HTR-8/SVneo (cell line): ENCODE data around the gene MS4A10.
"Not testable (repeated sequence)": the region's sequence is repeated elsewhere in the genome, so short reads cannot be mapped to it uniquely, and the experiment has no call there.

Experiments used
- DNase-seq: peaks from one replicate; pipeline ENCODE4 v3.0.0; 2011; ENCODE audit warnings: low spot score, mixed read lengths; ENCODE audit not compliant: insufficient read length
- FAIRE-seq: peaks from 2 replicates; lab custom pipeline; 2011; peaks lifted over from hg19 to GRCh38; lab: Jason Lieb, UNC

MS4A10 gene

DNA sequence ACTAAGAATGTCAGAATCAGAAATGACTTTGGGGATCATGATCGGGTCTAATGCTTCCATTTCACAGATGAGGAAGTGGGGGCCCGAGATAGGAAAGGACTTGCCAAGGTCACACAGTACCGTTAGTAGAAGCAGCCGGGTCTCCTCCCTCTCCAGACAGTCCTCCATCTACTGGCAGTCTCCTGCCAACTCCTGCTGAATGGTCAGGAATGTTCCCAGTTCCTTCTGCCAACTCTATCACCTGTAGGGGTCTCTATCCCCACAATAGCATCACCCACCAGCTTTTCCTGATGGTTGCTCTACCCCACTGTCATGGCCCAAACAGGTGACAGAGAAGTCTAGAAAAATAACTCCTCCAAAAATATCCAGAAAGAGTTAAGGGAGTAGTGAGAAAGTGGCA is 32.9 kb downstream of the MS4A10 start:
- no peak for FAIRE-seq
- no peak for DNase-seq

DNA sequence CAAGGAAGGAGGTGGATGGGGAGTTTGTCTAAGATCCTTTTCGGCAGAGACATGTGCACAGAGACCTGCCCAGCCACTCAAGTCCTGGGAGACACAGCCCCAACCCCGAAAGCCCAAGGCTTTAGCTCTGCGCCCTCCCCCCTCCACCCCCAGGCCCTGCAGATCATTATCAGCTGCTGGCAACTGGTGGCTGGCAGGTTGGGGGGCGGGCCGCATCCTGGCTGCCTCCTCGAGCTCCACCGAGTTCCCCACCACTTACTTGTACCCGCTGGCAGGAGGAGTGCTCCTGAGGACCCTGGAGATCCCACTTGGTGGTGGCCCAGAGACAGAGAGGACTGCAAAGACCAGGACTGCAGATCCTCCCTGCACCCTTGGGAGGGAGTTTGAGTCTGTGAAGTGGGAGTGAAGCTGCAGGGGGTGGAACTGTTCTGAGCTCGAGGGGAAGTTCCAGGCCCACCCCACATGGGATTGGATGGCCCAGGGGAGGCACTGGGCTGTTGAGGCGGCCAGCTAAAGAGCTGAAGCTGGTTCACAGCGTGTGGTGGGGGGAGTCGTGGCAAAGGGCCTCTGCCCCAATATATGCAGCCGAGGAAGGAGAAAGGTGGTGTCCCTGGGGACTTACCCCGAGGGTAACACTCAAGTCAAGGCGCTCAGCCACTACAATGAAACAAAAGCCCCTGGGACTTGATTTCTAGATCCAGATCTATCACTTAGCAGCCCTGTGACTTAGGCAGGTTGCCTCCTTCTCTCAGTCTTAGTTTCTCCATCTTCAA is 36.9 kb downstream of the MS4A10 start:
- DNase-seq (no peak), FAIRE-seq (no peak)

DNA sequence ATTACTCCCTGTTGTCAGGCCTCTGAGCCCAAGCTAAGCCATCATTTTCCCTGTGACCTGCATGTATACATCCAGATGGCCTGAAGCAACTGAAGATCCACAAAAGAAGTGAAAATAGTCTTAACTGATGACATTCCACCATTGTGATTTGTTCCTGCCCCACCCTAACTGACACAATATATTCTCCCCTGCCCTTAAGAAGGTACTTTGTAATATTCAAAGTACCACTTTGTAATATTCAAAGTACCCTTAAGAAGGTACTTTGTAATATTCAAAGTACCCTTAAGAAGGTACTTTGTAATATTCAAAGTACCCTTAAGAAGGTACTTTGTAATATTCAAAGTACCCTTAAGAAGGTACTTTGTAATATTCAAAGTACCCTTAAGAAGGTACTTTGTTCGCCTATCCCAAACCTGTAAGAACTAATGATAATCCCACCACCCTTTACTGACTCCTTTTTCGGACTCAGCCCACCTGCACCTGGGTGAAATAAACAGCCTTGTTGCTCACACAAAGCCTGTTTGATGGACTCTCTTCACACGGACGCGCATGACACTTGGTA is 38.7 kb downstream of the MS4A10 start:
- not testable (repeated sequence) for FAIRE-seq, DNase-seq

DNA sequence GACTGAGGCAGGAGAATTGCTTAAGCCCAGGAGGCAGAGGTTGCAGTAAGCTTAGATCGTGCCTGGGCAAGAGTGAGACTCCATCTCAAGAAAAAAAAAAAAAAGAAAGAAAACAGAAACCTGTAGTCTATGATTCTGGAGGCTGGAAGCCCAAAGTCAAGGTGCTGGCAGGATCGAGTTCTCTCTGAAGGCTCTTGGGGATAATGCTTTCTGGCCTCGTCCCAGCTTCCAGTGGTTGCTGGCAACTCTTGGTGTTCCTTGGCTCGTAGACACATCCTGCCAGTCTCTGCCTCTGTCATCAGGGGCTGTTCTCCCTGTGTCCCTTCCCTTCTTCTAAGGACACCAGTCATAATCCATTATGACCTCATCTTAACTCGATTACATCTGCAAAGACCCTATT is 40.0 kb downstream of the MS4A10 start:
- DNase-seq (no peak), FAIRE-seq (no peak)

DNA sequence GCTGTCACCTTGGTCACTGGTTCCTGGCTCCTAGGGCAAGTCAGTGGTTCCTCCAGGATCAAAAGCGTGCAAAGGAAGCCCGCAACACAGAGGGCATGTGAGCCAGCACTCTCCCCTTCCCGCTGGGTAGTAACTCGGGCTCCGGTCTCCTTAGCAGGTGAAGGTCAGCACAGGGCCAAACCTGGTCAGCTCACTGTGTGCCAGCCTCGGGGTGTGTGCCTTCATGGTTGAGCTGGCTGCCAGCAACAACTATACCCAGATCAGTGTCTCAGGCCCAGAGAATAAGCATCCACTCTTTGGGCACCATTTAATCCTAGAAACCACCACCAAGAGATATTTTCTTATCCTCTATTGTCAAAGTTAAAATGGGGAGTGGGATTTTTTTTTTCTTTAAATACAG is 40.7 kb downstream of the MS4A10 start:
- DNase-seq, result no peak
- no peak for FAIRE-seq

DNA sequence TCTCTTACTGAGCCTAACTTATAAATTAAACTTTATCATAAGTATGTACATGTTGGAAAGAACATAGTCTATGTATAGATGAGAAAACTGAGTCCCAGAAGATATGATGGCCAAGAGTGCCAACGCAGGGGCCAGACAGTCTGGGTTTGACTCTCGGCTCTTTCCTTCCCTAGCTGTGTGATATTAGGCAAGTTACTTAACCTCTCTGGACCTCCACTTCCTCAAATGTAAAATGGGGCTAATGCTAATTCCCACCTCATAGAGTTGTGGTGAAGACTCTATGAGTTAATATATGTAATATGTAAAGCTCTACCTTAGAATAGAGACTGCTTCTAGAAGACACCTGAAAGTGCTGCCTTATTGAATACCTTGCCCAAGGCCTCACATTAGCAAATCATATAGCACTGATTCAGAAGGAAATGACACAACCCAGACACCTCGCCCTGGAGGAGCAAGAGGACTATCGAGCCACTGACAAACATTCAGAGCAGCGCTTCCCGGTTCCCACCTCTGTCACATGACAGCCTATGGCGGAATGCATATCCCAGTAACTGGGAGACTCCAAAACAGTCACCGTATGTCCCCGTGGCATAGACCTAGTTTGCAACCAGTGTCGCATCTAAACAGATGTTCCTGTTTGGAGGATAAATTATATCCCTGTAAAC is 45.5 kb downstream of the MS4A10 start:
- FAIRE-seq, result no peak
- no peak for DNase-seq

DNA sequence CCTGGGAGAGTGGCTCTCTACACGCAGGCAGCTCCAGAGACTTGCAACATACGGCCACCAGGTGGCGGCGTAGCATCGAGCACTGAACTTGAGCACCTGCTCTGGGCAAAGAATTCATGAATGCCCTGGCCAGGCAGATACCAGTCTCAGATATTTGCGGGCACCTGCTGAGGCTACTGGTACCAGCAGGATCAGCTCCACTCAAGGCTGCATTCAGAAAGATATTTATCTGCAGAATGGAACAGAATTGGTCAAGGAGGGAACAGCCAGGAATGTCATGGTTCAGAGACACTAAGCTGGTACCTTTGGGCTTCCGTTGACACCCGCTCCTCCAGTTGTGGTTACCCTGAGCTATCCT is 46.0 kb downstream of the MS4A10 start:
- FAIRE-seq (peak; percentile 28), DNase-seq (peak; percentile 80)

DNA sequence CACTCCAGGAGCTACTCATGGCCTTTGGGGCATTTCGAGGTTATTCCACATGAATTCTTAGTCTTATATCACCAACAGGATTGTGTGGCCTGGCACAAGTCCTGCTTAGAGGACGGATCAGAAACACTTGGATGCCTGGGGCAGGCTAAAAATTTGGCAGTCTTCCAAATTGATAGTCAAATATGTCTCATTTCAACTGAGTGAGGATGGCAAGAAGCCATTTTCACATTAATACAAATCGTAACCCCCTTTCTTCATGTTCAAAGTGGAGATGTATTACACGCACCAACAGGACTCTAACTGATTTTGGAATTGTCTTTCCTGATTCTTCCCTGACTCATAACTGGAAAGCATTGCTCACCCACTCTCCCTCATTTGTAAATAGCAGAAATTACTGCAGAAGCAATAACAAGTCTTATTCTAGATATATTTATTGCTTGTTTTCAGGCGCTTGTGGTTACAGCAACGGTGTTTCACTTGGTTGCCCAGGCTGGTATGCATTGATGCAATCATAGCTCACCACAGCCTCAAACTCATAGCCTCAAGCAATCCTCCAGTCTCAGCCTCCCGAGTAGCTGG is 46.5 kb downstream of the MS4A10 start:
- DNase-seq, result no peak
- no peak for FAIRE-seq

DNA sequence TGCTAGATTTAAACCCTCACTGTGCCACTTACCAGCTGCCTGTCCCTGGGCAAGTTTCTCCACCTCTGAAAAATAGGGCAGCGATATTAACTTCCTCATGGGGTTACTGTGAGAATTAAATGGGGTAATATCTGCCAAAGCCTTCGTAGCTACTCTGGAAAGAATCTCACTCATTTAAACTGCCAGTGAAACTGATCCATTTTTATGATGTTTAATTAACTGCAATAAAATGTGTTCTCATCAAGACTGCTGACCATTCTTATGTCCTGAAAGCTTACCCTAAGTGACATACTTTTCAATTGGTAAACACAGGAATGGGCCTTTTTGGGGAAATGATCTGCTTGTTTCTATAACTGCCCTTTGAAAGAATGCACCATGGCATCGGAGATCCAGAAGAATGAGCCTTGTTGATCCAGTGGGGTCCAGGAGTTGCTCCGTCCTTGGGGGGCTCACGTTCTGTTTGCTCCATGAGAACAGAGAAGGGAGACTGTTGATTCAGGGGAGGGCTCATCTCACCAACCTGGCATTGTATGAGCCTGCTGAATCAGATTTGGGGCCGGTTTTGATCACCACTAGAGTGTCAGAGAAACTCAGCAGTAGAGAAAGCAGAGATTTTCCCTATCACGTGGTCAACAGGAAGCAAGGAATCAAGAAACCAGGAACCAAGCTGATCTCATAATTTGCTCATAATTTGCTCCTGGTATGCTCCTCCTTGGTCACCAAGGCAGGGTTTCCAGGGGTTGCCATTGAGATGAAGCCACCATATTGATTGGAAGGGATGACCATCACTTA is 49.8 kb downstream of the MS4A10 start:
- FAIRE-seq (no peak), DNase-seq (no peak)

DNA sequence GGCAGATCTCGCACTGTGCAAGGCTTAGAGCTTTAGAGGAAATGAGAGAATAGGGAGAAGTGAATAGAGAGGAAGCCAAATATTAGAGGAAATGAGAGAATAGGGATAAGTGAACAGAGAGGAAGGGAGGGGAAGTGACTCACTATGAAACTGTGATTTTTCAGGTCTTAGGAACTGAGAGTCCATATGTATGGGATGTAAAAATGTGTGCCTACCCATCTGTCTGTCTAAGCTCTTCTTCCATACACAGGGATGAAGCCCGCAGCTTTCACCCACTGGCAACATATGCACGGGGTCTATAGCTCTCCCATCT is 50.4 kb downstream of the MS4A10 start:
- no peak for DNase-seq
- FAIRE-seq, result no peak

DNA sequence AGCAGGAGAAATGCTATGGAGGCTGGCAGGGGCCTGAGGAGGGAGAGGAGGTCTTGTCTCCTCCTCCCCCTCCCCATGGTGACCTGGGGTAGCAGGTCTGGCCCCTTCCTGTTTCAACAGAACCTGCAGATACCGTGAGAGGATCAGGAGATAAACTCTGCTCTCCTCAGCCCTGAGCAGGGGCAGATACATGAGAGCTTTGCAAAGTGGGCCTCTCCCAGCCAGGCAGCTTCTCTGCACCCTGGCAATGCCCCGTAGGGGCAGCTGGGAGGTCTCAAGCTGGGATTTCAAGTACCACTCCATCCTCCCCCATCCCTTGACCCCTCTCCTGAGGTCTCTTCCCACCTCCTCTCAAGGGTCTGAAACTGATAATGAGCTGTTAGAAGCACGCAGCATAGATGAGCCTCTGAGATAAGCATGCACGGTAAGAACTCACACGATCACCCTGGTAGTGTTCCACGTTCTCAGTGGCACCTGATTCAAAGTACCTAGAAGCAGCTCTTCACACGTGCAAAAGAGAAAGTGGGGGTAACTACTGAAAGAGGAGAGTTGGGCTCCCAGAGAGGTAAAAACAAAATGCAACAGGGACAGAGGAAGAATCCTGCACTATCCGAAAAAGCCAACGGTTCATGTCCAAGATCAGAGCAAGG is 51.9 kb downstream of the MS4A10 start:
- FAIRE-seq (no peak), DNase-seq (no peak)

DNA sequence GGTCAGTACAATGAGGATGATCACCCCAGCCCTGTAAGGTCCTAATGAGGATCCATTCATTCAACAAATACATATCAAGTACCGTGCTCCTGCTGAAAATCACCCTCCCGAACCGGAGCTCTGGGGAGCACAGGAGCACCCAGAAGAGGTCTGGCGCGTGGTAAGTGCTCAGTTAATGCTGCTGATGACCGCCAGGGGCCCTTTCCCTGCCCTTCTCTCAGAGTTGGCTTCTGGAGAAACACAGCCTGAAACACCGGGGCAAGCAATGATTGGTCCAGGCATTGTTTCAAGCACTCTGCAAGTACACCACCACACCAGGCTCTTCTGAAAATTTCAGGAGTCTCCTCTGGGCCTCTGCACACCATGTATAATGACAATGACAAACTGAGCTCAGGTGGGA is 53.0 kb downstream of the MS4A10 start:
- DNase-seq (no peak), FAIRE-seq (no peak)

DNA sequence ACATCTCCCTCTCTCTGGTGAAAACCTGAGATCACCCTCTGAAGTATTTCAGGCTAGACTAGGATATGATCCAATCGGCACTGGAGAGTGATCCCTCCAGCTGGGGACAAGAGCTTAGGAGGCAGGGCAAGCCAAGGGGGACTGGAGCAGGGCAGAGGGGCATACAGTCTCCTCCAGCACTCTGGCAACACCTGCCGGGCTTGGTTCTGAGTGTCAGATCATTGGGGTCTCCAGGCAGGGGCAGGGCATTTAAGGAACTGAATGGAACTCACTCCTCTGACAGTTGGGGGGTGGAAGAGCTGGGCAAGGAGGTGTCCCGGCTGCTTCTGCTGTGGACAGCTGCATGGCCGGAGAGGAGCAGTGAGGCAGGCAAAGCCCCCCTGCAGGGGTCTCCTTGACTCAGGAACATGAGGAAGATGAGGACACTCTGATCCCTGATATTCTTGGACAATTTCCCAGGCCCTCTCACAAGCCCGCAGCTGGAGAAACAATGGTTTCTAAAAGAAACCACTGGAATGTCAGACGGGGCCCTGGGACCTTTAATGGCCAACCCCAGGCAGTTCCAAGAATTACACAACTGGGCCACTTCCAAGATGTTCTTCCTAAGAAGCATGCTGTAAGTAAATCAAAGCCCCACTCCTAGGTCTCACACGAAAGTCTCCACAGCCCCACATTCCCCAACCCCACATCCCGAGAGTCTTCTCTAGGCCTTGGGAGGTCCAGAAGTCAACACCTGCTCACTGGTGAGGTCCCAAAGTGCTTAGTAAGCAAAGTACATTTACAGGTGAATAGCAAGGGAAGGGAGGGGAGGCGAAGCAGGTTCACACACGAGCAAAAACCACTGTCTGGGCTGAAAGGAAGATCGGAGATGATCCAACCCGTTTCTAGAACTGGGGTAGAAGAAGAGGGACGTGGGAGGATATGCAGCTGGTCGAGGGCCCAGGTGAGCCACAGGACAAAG is 55.6 kb downstream of the MS4A10 start:
- DNase-seq (peak; percentile 19), FAIRE-seq (no peak)

DNA sequence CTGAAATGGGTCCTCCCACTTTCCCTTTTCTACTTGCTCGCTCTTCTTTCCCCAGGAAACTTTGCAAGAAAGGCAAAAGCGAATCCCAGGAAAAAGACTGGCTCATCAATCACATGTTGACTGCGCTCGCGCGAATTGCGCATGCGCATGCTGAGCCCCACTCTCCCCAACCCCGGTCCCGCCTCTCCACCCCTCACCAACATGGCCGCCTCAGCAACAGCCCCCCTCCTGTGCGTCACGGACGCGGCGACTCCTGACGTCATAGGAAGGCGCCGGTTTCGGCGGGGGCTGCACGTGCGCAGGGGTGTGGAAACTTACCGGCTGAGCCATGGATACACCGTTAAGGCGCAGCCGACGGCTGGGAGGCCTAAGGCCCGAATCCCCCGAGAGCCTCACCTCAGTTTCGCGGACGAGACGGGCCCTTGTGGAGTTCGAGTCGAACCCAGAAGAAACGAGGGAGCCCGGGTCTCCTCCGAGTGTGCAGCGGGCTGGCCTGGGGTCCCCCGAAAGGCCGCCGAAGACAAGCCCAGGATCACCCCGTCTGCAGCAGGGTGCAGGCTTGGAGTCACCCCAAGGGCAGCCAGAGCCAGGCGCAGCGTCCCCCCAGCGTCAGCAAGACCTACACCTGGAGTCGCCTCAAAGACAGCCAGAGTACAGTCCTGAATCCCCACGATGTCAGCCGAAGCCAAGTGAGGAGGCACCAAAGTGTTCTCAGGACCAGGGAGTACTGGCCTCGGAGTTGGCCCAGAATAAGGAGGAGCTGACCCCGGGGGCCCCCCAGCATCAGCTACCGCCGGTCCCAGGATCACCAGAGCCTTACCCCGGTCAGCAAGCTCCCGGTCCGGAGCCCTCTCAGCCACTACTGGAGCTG is 56.9 kb downstream of the MS4A10 start, which contains the start of gene CCDC86:
Gene CCDC86, plus strand, starts transcription at position 317 of the 871 bp plus-strand sequence. Its CDS starts 12 bp downstream, at position 329.
- FAIRE-seq (peak; percentile 88), DNase-seq (peak; percentile 97)

DNA sequence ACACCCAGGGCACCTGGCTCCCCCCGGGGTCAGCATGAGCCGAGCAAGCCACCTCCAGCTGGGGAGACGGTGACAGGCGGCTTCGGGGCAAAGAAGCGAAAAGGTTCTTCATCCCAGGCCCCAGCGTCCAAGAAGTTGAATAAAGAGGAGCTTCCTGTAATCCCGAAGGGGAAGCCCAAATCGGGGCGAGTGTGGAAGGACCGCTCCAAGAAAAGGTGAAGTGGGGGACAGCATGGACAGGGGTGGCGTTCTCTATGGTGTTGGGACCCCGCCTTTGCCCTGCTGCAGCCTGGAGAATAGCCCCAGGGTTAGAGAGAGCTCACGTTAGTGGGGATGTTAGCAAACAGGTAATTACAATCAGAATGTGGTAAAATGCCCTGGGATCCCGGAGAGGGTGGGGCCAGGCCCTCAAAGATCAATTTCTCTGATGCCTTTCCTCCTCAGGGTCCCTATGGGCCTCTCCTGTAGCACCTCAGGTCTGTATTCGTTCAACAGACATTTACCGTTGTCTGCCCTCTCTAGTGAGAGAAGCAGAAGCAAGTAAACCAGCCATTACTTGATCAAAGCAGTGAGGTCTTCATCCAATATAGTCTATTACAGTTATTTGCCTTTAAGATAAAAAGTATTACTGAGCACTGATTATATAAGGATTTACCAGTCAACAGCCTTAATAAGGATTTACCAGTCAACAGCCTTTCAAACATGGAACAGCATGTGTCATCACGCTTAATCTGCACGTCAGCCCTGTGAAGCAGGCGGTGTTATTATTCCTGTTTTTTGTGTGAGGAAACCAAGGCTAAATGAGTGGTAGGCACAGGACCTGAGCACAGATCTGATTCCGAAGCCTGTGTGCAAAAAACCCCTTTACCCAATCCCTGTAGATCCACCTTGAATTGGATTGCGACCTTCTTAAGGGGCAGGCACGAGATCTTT is 57.8 kb downstream of the MS4A10 start:
- FAIRE-seq (no peak), DNase-seq (no peak)

DNA sequence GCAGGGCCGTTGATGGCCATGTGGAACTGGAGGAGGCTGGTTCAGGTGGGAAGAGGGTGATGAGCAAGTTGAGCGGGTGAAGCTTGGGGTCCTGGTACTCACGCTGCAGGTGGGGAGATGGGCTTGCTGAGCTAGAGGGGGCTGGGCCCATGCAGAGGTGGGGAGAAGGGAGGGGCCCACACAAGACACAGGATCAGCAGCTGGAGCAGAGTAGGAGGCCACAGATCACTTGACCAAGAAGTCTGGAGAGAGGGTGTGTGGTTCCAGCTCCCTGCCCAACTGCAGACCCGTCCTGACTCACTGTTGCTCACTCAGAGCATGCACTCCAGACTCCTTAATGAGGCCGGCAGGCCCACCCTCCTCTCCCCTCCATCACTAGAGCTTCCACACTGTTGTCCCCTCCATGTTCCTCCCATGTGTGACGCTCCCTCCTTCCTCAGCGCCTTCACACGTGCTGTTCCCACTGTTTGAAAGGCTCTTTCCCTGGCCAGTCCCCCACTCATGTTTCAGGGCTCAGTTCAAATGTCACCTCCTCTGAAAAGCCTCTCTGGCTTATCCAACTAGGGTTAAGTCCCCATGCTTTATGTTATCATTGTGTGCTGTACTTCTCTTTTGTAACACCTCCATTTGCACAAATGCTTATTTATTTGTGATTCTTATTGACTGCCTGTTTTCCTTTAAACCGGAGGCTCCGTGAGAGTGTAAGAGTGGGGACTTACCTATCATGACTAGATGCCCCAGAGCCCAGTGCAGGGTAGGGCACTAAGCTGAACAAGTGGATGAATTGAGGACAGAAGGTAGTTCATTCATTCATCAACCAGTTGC is 59.1 kb downstream of the MS4A10 start:
- FAIRE-seq (no peak), DNase-seq (no peak)
